A673 (cell line): ENCODE data around the gene S100B. TPM values are rescaled to one million over a fixed set of nuclear protein-coding genes. Genes with fewer than 3 reads are reported as not detected.

Experiments
- BruUV-seq: library from RNA; stranded (reverse); fragments of 400-500 nt; replicated peaks from 2 replicates; lab custom pipeline; 2021; lab: Mats Ljungman, UMichigan
- CTCF ChIA-PET: fragments of 300-600 bp; sonication (Branson Sonifier 250); formaldehyde crosslinking; loops from one replicate; lab custom pipeline; 2022; ENCODE audit warnings: antibody characterized with exemption; lab: Charles Lee
- POLR2A ChIA-PET: fragments of 300-600 bp; sonication (Branson Sonifier 250); formaldehyde crosslinking; loops from one replicate; lab custom pipeline; 2022; ENCODE audit warnings: antibody characterized with exemption; ENCODE audit not compliant: low non-redundant PET; lab: Charles Lee
- DNase-seq: peaks from one replicate; pipeline ENCODE4 v3.0.0-alpha.2; 2015; ENCODE audit warnings: low spot score
- H3K27ac ChIP-seq: fragments of 200-600 bp; sonication (generic); 2 replicates; pipeline ENCODE4 v1.5.1; 2016; ENCODE audit warnings: mixed run types, low read depth, mild to moderate bottlenecking, mixed read lengths, antibody characterized with exemption, low read length; ENCODE audit not compliant: poor library complexity, severe bottlenecking
- H3K27me3 ChIP-seq: fragments of 200-600 bp; sonication (generic); replicated peaks from 2 replicates; pipeline ENCODE4 v1.6.1; 2017; ENCODE audit warnings: mixed run types, low read depth, mild to moderate bottlenecking, mixed read lengths, antibody characterized with exemption, low read length; ENCODE audit not compliant: insufficient read depth, poor library complexity
- H3K36me3 ChIP-seq: fragments of 200-600 bp; sonication (generic); 2 replicates; pipeline ENCODE4 v1.6.1; 2016; ENCODE audit warnings: mixed run types, mild to moderate bottlenecking, mixed read lengths, antibody characterized with exemption, low read length; ENCODE audit not compliant: insufficient read depth, poor library complexity, severe bottlenecking
- H3K4me1 ChIP-seq: fragments of 200-600 bp; sonication (generic); 2 replicates; pipeline ENCODE4 v1.6.1; 2017; ENCODE audit warnings: mixed run types, mild to moderate bottlenecking, mixed read lengths, antibody characterized with exemption, low read length; ENCODE audit not compliant: insufficient read depth, poor library complexity, severe bottlenecking
- H3K4me3 ChIP-seq: fragments of 200-600 bp; sonication (generic); 2 replicates; pipeline ENCODE4 v1.5.1; 2016; ENCODE audit warnings: low read depth, mixed run types, mild to moderate bottlenecking, mixed read lengths, low read length; ENCODE audit not compliant: poor library complexity, severe bottlenecking
- H3K9me3 ChIP-seq: fragments of 200-600 bp; sonication (generic); 2 replicates; pipeline ENCODE4 v1.6.1; 2016; ENCODE audit warnings: mixed run types, low read depth, mild to moderate bottlenecking, mixed read lengths, antibody characterized with exemption, low read length; ENCODE audit not compliant: poor library complexity, severe bottlenecking
- CTCF ChIP-seq: fragments of 300-800, 200-600 bp; sonication (generic); conservative IDR thresholded peaks from 2 replicates; pipeline ENCODE4 v1.5.1; 2017; ENCODE audit warnings: low read depth, mild to moderate bottlenecking, antibody characterized with exemption, low read length, moderate library complexity, mixed read lengths
- EZH2 ChIP-seq: fragments of 200-600 bp; sonication (generic); IDR thresholded peaks from 2 replicates; pipeline ENCODE4 v1.6.1; 2017; ENCODE audit warnings: borderline replicate concordance, low read depth, mild to moderate bottlenecking, mixed read lengths, antibody characterized with exemption, low read length; ENCODE audit not compliant: poor library complexity, severe bottlenecking
- intact Hi-C: fragments of 100-400 bp; cut with micrococcal nuclease; formaldehyde crosslinking; loops from one replicate; pipeline ENCODE4 v1.10.0; 2022; ENCODE audit not compliant: unreplicated experiment
- total RNA-seq: library from RNA; stranded (reverse); gene quantifications from 2 replicates; pipeline ENCODE4 v1.2.3, GENCODE V29; 2021

The S100B gene
- total RNA-seq, 1 experiment from 2014 or later = not detected

- no peak overlapping the region for H3K4me3 ChIP-seq
- no peaks in the 10 kb centered on the region for H3K27me3 ChIP-seq
- ChIA-PET POLR2A (no interaction called here), CTCF (no interaction called here)
- no peak overlapping the region for H3K27ac ChIP-seq
- no peak for DNase-seq
- intact Hi-C loops = no loop called here
- no peaks in the 10 kb centered on the region for H3K4me1 ChIP-seq
- no TSS peak for BruUV-seq
- H3K36me3 ChIP-seq = no peaks in the 10 kb centered on the region
- H3K9me3 ChIP-seq = peaks cover 12% of the 10 kb centered on the region
- TF ChIP-seq EZH2 (no peak), CTCF (no peak)
These were observed 16.7 kb upstream of the S100B start for GRCh38 chr21:46621457-46622182.

- peaks cover 8% of the 10 kb centered on the region for H3K9me3 ChIP-seq
- H3K27ac ChIP-seq = no peak overlapping the region
- BruUV-seq = no TSS peak
- no peaks in the 10 kb centered on the region for H3K36me3 ChIP-seq
- TF ChIP-seq EZH2 (no peak), CTCF (no peak)
- H3K4me3 ChIP-seq = no peak overlapping the region
- DNase-seq = no peak
- ChIA-PET CTCF (no interaction called here), POLR2A (no interaction called here)
- H3K27me3 ChIP-seq = no peaks in the 10 kb centered on the region
- no peaks in the 10 kb centered on the region for H3K4me1 ChIP-seq
- intact Hi-C loops = no loop called here
These were observed 16.0 kb upstream of the S100B start for GRCh38 chr21:46620846-46621245.

- Histone ChIP-seq H3K27me3 (no peaks in the 10 kb centered on the region), H3K4me1 (no peaks in the 10 kb centered on the region), H3K4me3 (no peak overlapping the region), H3K36me3 (no peaks in the 10 kb centered on the region), H3K9me3 (no peaks in the 10 kb centered on the region), H3K27ac (no peak overlapping the region)
- TF ChIP-seq CTCF (no peak), EZH2 (no peak)
- ChIA-PET POLR2A (no interaction called here), CTCF (no interaction called here)
- BruUV-seq = no TSS peak
- no peak for DNase-seq
- intact Hi-C loops = no loop called here
These were observed 15.0 kb upstream of the S100B start for GRCh38 chr21:46619846-46620245.
